ENCODE results near the gene RBSN.

GRCh38 chr3:15040844-15041243 lies 58.1 kb downstream of the RBSN start:
- TF ChIP-seq CTCF (IDR thresholded peaks at IDR 0.05 in 2 of 3, conservative IDR thresholded peaks at IDR 0.05 in 1 of 3; ENCODE audit: borderline replicate concordance in 1 of 3, insufficient read depth in 1 of 3, low read depth in 2 of 3, low read length in 2 of 3), result no peak
- TF ChIP-seq SRF (IDR thresholded peaks at IDR 0.05; ENCODE audit: low read depth), result no peak
- no peak for TF ChIP-seq POLR2A (IDR thresholded peaks at IDR 0.05; ENCODE audit: borderline replicate concordance, extremely low read depth, insufficient read depth, insufficient read length)
- no peak for TF ChIP-seq ATF3 (IDR thresholded peaks at IDR 0.05)

Measured in HCT116 (cell line).